K562 (cell line): ENCODE measurements around the gene PLCB1. TPM values are rescaled to one million over a fixed set of nuclear protein-coding genes. Genes with fewer than 3 reads are reported as not detected.

Experiments
- ATAC-seq: fragments of 200-7000 bp; cut with Tn5 transposase; 3 replicates; pipeline ENCODE4 v1.9.1; 2020; ENCODE audit warnings: moderate library complexity
- BruUV-seq: library from RNA; stranded (reverse); fragments of 400-500 nt; replicated peaks from 2 replicates; lab custom pipeline; 2021; lab: Mats Ljungman, UMichigan
- CTCF ChIA-PET: fragments of 300-600 bp; formaldehyde crosslinking; extraction: SDS; loops from one replicate; lab custom pipeline; 2021; ENCODE audit warnings: low intra/inter-chr PET ratio; lab: Yijun Ruan, JAX
- POLR2A ChIA-PET: fragments of 300-600, 350-650 bp; sonication (Branson Sonifier 250); formaldehyde crosslinking; extraction: SDS; loops from one replicate; lab custom pipeline; 2021; ENCODE audit warnings: antibody characterized with exemption, inconsistent platforms; lab: Yijun Ruan, JAX
- DNase-seq, 4 experiments: peaks; one replicate each; pipeline versions ENCODE4 v3.0.0 to v3.0.0-alpha.2; 2011 to 2018; ENCODE audit warnings: low spot score in 3 of 4, mixed read lengths in 3 of 4; ENCODE audit errors: extremely low read depth in 1 of 4
- FAIRE-seq: peaks from 2 replicates; lab custom pipeline; 2011; peaks lifted over from hg19 to GRCh38; lab: Jason Lieb, UNC
- H2AFZ ChIP-seq: 2 replicates; pipeline ENCODE4 v1.6.0; 2011; ENCODE audit warnings: low read depth, low read length, control low read depth, inconsistent platforms
- H3K27ac ChIP-seq: fragments of 200-600 bp; 3 replicates; pipeline ENCODE4 v1.8.0; 2011; ENCODE audit warnings: low read depth, mild to moderate bottlenecking, control low read depth, inconsistent platforms, low read length, moderate library complexity, mixed read lengths; ENCODE audit errors: extremely low read depth
- H3K27me3 ChIP-seq, 2 experiments: fragments of 300-600 bp in 1 of 2; 2 replicates in 1 of 2; 3 replicates in 1 of 2; pipeline versions ENCODE4 v1.6.0 to v1.8.0; 2011; ENCODE audit warnings: inconsistent platforms in 2 of 2, low read length in 2 of 2, mild to moderate bottlenecking in 1 of 2, mixed read lengths in 1 of 2, moderate library complexity in 1 of 2; ENCODE audit not compliant: control insufficient read depth in 2 of 2, insufficient read depth in 2 of 2
- H3K36me3 ChIP-seq: fragments of 300-600 bp; 3 replicates; pipeline ENCODE4 v1.8.0; 2011; ENCODE audit warnings: mild to moderate bottlenecking, low read length, inconsistent platforms; ENCODE audit not compliant: control insufficient read depth, insufficient read depth
- H3K4me1 ChIP-seq, 2 experiments: fragments of 200-600 bp in 1 of 2; replicated peaks in 1 of 2; 2 replicates in 1 of 2; 3 replicates in 1 of 2; pipeline versions ENCODE4 v1.5.1 to v1.8.0; 2011; ENCODE audit warnings: inconsistent platforms in 2 of 2, low read length in 2 of 2, mild to moderate bottlenecking in 1 of 2, mixed read lengths in 1 of 2, moderate library complexity in 1 of 2; ENCODE audit not compliant: control insufficient read depth in 2 of 2, insufficient read depth in 2 of 2
- H3K4me2 ChIP-seq: 2 replicates; pipeline ENCODE4 v1.6.1; 2011; ENCODE audit warnings: low read length, control low read depth, inconsistent platforms, mixed read lengths; ENCODE audit not compliant: insufficient read depth
- H3K4me3 ChIP-seq: fragments of 200-600 bp; sonication (generic), shearing (Covaris generic); 2 replicates; pipeline ENCODE4 v1.5.1; 2016; ENCODE audit warnings: control low read depth, inconsistent platforms
- H3K79me2 ChIP-seq: fragments of 200-600 bp; 3 replicates; pipeline ENCODE4 v1.8.0; 2011; ENCODE audit warnings: low read length, inconsistent platforms; ENCODE audit not compliant: control insufficient read depth, insufficient read depth
- H3K9ac ChIP-seq, 2 experiments: 2 replicates each; pipeline versions ENCODE4 v1.6.0 to v1.6.1; 2011; ENCODE audit warnings: low read depth in 2 of 2, low read length in 2 of 2, control low read depth in 1 of 2, inconsistent platforms in 1 of 2, mild to moderate bottlenecking in 1 of 2, mixed read lengths in 1 of 2; ENCODE audit not compliant: insufficient read depth in 1 of 2
- H3K9me1 ChIP-seq: one replicate; pipeline ENCODE4 v1.6.0; 2011; ENCODE audit warnings: inconsistent platforms, mild to moderate bottlenecking, low read length, moderate library complexity; ENCODE audit not compliant: control insufficient read depth, insufficient read depth
- H3K9me3 ChIP-seq: replicated peaks from 2 replicates; pipeline ENCODE4 v1.5.1; 2011; ENCODE audit warnings: low read depth, low read length, inconsistent platforms; ENCODE audit not compliant: control insufficient read depth, insufficient read depth
- H4K20me1 ChIP-seq: replicated peaks from 2 replicates; pipeline ENCODE4 v1.6.1; 2011; ENCODE audit warnings: low read length, inconsistent platforms, mixed read lengths; ENCODE audit not compliant: control insufficient read depth, insufficient read depth
- ELF1 ChIP-seq: fragments of 200-800 bp; sonication (Bioruptor generic); IDR thresholded peaks from 2 replicates; pipeline ENCODE4 v1.6.1; 2016; ENCODE audit warnings: missing genetic modification characterization, missing compliant biosample characterization
- GTF2F1 ChIP-seq: IDR thresholded peaks from 2 replicates; pipeline ENCODE4 v1.6.1; 2011; ENCODE audit warnings: low read depth, low read length, improper control_type of control experiment
- PRPF4 ChIP-seq: fragments of 200-400 bp; formaldehyde crosslinking; IDR thresholded peaks from one replicate; pipeline ENCODE4 v1.6.1; 2017; ENCODE audit warnings: low read length, low read depth, mild to moderate bottlenecking; ENCODE audit not compliant: insufficient read depth, poor library complexity, severe bottlenecking
- SIX5 ChIP-seq, 2 experiments: IDR thresholded peaks; 2 replicates each; pipeline ENCODE4 v1.6.1; 2011; ENCODE audit warnings: low read length in 2 of 2, borderline replicate concordance in 1 of 2, low read depth in 1 of 2, mild to moderate bottlenecking in 1 of 2, moderate library complexity in 1 of 2; ENCODE audit not compliant: insufficient read depth in 1 of 2
- SNAPC5 ChIP-seq: fragments of 250-450 bp; sonication (Bioruptor Pico); IDR thresholded peaks from 2 replicates; pipeline ENCODE4 v1.8.0; 2021; ENCODE audit warnings: moderate library complexity, mild to moderate bottlenecking, inconsistent platforms
- TBL1XR1 ChIP-seq, 2 experiments: IDR thresholded peaks; 2 replicates each; pipeline ENCODE4 v1.6.1; 2012; ENCODE audit warnings: improper control_type of control experiment in 2 of 2, low read length in 2 of 2, mild to moderate bottlenecking in 1 of 2
- YY1 ChIP-seq, 3 experiments: IDR thresholded peaks; 2 replicates each; pipeline ENCODE4 v1.6.1; 2011; ENCODE audit warnings: low read length in 2 of 3, mild to moderate bottlenecking in 2 of 3, moderate library complexity in 2 of 3, borderline replicate concordance in 1 of 3, control low read depth in 1 of 3, low read depth in 1 of 3; ENCODE audit not compliant: insufficient read depth in 3 of 3, insufficient replicate concordance in 2 of 3, control insufficient read depth in 1 of 3, insufficient read length in 1 of 3; ENCODE audit errors: extremely low read depth in 1 of 3
- ZFP1 ChIP-seq: fragments of 450-650 bp; formaldehyde crosslinking; IDR thresholded peaks from 2 replicates; pipeline ENCODE4 v1.4.0; 2020; ENCODE audit warnings: mild to moderate bottlenecking, mixed read lengths
- ZNF316 ChIP-seq: fragments of 450-650 bp; IDR thresholded peaks from 2 replicates; pipeline ENCODE4 v1.6.1; 2016
- ZNF764 ChIP-seq: fragments of 250-450 bp; sonication (Bioruptor Pico); IDR thresholded peaks from 2 replicates; pipeline ENCODE4 v1.4.0; 2020; ENCODE audit warnings: low read depth, mild to moderate bottlenecking, moderate library complexity
- WGBS: fragments of 100-300 bp; shearing (Covaris generic); methylation state at CpG from one replicate; pipeline ENCODE4 v1.1.6; 2016; ENCODE audit warnings: low coverage, mixed read lengths; ENCODE audit not compliant: insufficient coverage; ENCODE audit errors: missing lambda C conversion rate; 5-methylcytosine and 5-hydroxymethylcytosine counted together
- in situ Hi-C: fragments of 300-500 bp; cut with MboI; formaldehyde crosslinking; loops from 4 replicates; pipeline ENCODE4 v1.15.0; 2018; ENCODE audit warnings: inconsistent platforms, mixed read lengths
- intact Hi-C: fragments of 100-400 bp; cut with micrococcal nuclease; formaldehyde crosslinking; loops from 2 replicates; pipeline ENCODE4 v1.14.2; 2022
- polyA plus RNA-seq, 8 experiments: library from polyadenylated mRNA; depleted of rRNA in 4 of 8; stranded (reverse) in 5 of 8; unstranded in 3 of 8; fragments of >200 nt; fragmentation: Nextera tagmentation in 2 of 8; fragmentation: Illumina TruSeq in 1 of 8; extraction: Ambion mirVana in 2 of 8; extraction: Trizol in 1 of 8; gene quantifications; 2 replicates each; pipeline versions ENCODE4 v1.2.1 to v1.2.3, GENCODE V29; 2011 to 2014; ENCODE audit warnings: inconsistent platforms in 1 of 8, missing spikeins in 1 of 8
- total RNA-seq, 7 experiments: library from RNA; depleted of rRNA in 6 of 7; stranded (reverse); fragments of >200 nt in 6 of 7; fragmentation: Illumina TruSeq in 2 of 7; extraction: Trizol in 2 of 7; gene quantifications; 2 replicates each; pipeline versions ENCODE4 v1.2.1 to v1.2.3, GENCODE V29; 2011 to 2021; ENCODE audit warnings: low replicate concordance in 1 of 7
- TF ChIP-seq, protein P1 (sequence below), 2 experiments: IDR thresholded peaks in 1 of 2; conservative IDR thresholded peaks in 1 of 2; 2 replicates each; pipeline ENCODE4 v1.6.1; 2016; ENCODE audit warnings: low read depth in 2 of 2, mild to moderate bottlenecking in 1 of 2, missing compliant biosample characterization in 1 of 2, missing genetic modification characterization in 1 of 2, moderate library complexity in 1 of 2
- TF ChIP-seq, protein P2 (sequence below): fragments of 250-450 bp; sonication (Bioruptor Pico); IDR thresholded peaks from 2 replicates; pipeline ENCODE4 v1.5.0; 2022; ENCODE audit warnings: mild to moderate bottlenecking
- TF ChIP-seq, protein P3 (sequence below): conservative IDR thresholded peaks from 2 replicates; pipeline ENCODE4 v1.6.1; 2011; ENCODE audit warnings: low read depth, mild to moderate bottlenecking, low read length; ENCODE audit not compliant: control insufficient read depth

The PLCB1 gene
- total and polyA plus RNA-seq, 9 of the 15 experiments (the other 6 are each of a cell fraction or from before 2014, with no cell fraction given), result 0.34 to 3.1 (median 1.3) TPM

DNA sequence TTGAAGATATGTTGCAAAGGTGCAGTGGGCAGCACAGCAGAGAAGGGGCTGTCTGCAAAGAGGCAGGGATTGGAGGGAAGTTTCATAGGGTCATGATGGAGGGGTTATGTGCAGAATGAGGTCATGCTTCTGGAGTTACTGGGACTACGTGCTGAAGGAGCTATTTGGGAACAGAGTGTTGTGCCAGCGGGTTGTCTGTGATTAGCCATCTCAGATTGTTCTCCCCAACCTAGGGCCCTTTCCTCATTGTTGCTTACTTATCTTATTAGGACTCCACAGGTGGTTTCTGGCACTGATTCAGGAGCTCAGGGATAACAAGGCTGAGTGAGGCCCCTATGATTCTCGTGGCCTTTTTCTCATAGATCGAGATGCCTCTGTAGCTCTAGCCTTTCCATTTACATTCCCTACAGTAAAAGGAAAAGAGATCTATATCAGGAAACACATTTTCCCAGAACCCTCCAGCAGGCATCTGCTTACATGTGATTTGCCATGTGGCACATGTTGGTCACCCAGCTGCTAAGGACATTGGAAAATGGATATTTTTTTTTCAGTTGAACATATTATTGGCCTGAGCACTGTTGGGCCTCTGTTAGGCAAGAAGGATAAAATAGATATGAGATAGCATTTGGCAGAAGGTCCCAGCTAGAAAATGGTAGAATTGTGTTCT is 507.2 kb downstream of the PLCB1 start:
- no peaks in the 10 kb centered on the region for H3K36me3 ChIP-seq
- CTCF ChIA-PET, result no interaction called here
- no peaks in the 10 kb centered on the region for H4K20me1 ChIP-seq
- H3K4me1 ChIP-seq, result no peaks in the 10 kb centered on the region
- FAIRE-seq (no peak), DNase-seq (no peak), ATAC-seq (no peak)
- POLR2A ChIA-PET, result no interaction called here
- H3K9me3 ChIP-seq, result no peaks in the 10 kb centered on the region
- WGBS, result 0% methylated on average over 3 of the region's 4 CpGs
- H3K27ac ChIP-seq, result no peak overlapping the region
- no peak overlapping the region for H3K9ac ChIP-seq
- H3K4me3 ChIP-seq, result no peak overlapping the region
- intact Hi-C loops (no loop called here), in situ Hi-C loops (no loop called here)
- H3K79me2 ChIP-seq, result no peaks in the 10 kb centered on the region
- H3K9me1 ChIP-seq, result no peaks in the 10 kb centered on the region
- BruUV-seq, result no TSS peak
- H3K27me3 ChIP-seq, result no peaks in the 10 kb centered on the region
- no peak overlapping the region for H2AFZ ChIP-seq
- H3K4me2 ChIP-seq, result no peak overlapping the region
- no peak for TF ChIP-seq PRPF4
- TF ChIP-seq, protein P1, sequence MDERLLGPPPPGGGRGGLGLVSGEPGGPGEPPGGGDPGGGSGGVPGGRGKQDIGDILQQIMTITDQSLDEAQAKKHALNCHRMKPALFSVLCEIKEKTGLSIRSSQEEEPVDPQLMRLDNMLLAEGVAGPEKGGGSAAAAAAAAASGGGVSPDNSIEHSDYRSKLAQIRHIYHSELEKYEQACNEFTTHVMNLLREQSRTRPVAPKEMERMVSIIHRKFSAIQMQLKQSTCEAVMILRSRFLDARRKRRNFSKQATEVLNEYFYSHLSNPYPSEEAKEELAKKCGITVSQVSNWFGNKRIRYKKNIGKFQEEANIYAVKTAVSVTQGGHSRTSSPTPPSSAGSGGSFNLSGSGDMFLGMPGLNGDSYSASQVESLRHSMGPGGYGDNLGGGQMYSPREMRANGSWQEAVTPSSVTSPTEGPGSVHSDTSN (CRISPR knock-in tag; IDR thresholded peaks at IDR 0.05; ENCODE audit: low read depth), result no peak
- TF ChIP-seq, protein P1 (tag; conservative IDR thresholded peaks at IDR 0.05; ENCODE audit: low read depth), result no peak
- TF ChIP-seq, protein P2, sequence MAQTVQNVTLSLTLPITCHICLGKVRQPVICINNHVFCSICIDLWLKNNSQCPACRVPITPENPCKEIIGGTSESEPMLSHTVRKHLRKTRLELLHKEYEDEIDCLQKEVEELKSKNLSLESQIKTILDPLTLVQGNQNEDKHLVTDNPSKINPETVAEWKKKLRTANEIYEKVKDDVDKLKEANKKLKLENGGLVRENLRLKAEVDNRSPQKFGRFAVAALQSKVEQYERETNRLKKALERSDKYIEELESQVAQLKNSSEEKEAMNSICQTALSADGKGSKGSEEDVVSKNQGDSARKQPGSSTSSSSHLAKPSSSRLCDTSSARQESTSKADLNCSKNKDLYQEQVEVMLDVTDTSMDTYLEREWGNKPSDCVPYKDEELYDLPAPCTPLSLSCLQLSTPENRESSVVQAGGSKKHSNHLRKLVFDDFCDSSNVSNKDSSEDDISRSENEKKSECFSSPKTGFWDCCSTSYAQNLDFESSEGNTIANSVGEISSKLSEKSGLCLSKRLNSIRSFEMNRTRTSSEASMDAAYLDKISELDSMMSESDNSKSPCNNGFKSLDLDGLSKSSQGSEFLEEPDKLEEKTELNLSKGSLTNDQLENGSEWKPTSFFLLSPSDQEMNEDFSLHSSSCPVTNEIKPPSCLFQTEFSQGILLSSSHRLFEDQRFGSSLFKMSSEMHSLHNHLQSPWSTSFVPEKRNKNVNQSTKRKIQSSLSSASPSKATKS (CRISPR knock-in tag), result no peak
- no peak for TF ChIP-seq GTF2F1
- no peak for TF ChIP-seq ZNF316
- TF ChIP-seq SIX5 (IDR thresholded peaks at IDR 0.05; ENCODE audit: borderline replicate concordance in 1 of 2, insufficient read depth in 1 of 2, low read depth in 1 of 2, low read length in 2 of 2), result no peak
- TF ChIP-seq SNAPC5 (CRISPR knock-in tag), result no peak
- TF ChIP-seq, protein P3, sequence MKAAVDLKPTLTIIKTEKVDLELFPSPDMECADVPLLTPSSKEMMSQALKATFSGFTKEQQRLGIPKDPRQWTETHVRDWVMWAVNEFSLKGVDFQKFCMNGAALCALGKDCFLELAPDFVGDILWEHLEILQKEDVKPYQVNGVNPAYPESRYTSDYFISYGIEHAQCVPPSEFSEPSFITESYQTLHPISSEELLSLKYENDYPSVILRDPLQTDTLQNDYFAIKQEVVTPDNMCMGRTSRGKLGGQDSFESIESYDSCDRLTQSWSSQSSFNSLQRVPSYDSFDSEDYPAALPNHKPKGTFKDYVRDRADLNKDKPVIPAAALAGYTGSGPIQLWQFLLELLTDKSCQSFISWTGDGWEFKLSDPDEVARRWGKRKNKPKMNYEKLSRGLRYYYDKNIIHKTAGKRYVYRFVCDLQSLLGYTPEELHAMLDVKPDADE, result no peak
- TF ChIP-seq TBL1XR1 (IDR thresholded peaks at IDR 0.05; ENCODE audit: low read length in 2 of 2), result no peak
- no peak for TF ChIP-seq ELF1
- no peak for TF ChIP-seq ZNF764
- TF ChIP-seq ZFP1 (CRISPR knock-in tag), result no peak
- TF ChIP-seq YY1 (IDR thresholded peaks at IDR 0.05; ENCODE audit: borderline replicate concordance in 1 of 3, control insufficient read depth in 1 of 3, extremely low read depth in 1 of 3, insufficient read depth in 3 of 3, insufficient read length in 1 of 3, insufficient replicate concordance in 2 of 3, low read depth in 1 of 3, low read length in 2 of 3), result no peak
